SU-DHL-6 (cell line): Measurements from ENCODE around the gene MAN2B1.
A peak's percentile ranks its signal among the peaks of the same experiment; 100 is the strongest.
"Not testable (repeated sequence)": the region's sequence is repeated elsewhere in the genome, so short reads cannot be mapped to it uniquely, and the experiment has no call there.

ENCODE experiments used
- H2AFZ ChIP-seq: fragments of 200-600 bp; sonication (generic); 2 replicates; pipeline ENCODE4 v1.6.1; 2014; ENCODE audit warnings: low read depth, mild to moderate bottlenecking, moderate library complexity, mixed read lengths, antibody characterized with exemption, low read length; ENCODE audit not compliant: severe bottlenecking
- H3F3A ChIP-seq: fragments of 200-600 bp; shearing (Covaris generic); 2 replicates; pipeline ENCODE4 v1.6.0; 2016; ENCODE audit warnings: antibody characterized with exemption, mild to moderate bottlenecking; ENCODE audit not compliant: insufficient read depth
- H3K27ac ChIP-seq: fragments of 200-600 bp; sonication (generic); 2 replicates; pipeline ENCODE4 v1.5.1; 2016; ENCODE audit warnings: low read depth, mild to moderate bottlenecking, low read length, moderate library complexity, mixed read lengths
- H3K27me3 ChIP-seq: fragments of 200-600 bp; sonication (generic), shearing (Covaris generic); 2 replicates; pipeline ENCODE4 v1.6.0; 2014; ENCODE audit warnings: mild to moderate bottlenecking, low read length
- H3K36me3 ChIP-seq: fragments of 200-600 bp; sonication (generic); 2 replicates; pipeline ENCODE4 v1.6.1; 2014; ENCODE audit warnings: mild to moderate bottlenecking, low read length, mixed read lengths
- H3K4me2 ChIP-seq: fragments of 300-600, 200-600 bp; shearing (Covaris generic), sonication (generic); 2 replicates; pipeline ENCODE4 v1.6.0; 2014; ENCODE audit warnings: low read length, low read depth, mild to moderate bottlenecking; ENCODE audit not compliant: poor library complexity, severe bottlenecking
- H3K4me3 ChIP-seq: fragments of 200-600 bp; sonication (generic); 2 replicates; pipeline ENCODE4 v1.5.1; 2014; ENCODE audit warnings: antibody characterized with exemption, low read length, mild to moderate bottlenecking, mixed read lengths; ENCODE audit not compliant: insufficient read depth, poor library complexity, severe bottlenecking
- H3K79me2 ChIP-seq: fragments of 200-600 bp; sonication (generic); 2 replicates; pipeline ENCODE4 v1.6.1; 2014; ENCODE audit warnings: mild to moderate bottlenecking, low read length, moderate library complexity; ENCODE audit not compliant: insufficient read depth
- H3K9ac ChIP-seq: fragments of 200-600 bp; sonication (generic); 2 replicates; pipeline ENCODE4 v1.7.0; 2014; ENCODE audit warnings: mild to moderate bottlenecking, low read length
- H3K9me2 ChIP-seq: fragments of 200-600 bp; sonication (generic); replicated peaks from 2 replicates; pipeline ENCODE4 v1.6.1; 2014; ENCODE audit warnings: low read length; ENCODE audit not compliant: insufficient read depth
- H3K9me3 ChIP-seq: fragments of 200-600 bp; sonication (generic); 2 replicates; pipeline ENCODE4 v1.6.1; 2014; ENCODE audit warnings: low read length, mixed read lengths; ENCODE audit not compliant: insufficient read depth
- H4K20me1 ChIP-seq: fragments of 200-600 bp; sonication (generic); 2 replicates; pipeline ENCODE4 v1.6.1; 2014; ENCODE audit warnings: low read depth, mild to moderate bottlenecking, antibody characterized with exemption, low read length, moderate library complexity, mixed read lengths
- CTCF ChIP-seq: fragments of 200-600 bp; sonication (generic); IDR thresholded peaks from one replicate; pipeline ENCODE4 v1.5.1; 2017; ENCODE audit warnings: antibody characterized with exemption, mild to moderate bottlenecking, low read length, moderate library complexity; ENCODE audit not compliant: insufficient read depth, poor library complexity, severe bottlenecking
- EZH2phosphoT487 ChIP-seq: fragments of 200-600 bp; sonication (generic), shearing (Covaris generic); conservative IDR thresholded peaks from 2 replicates; pipeline ENCODE4 v1.6.1; 2018; ENCODE audit warnings: mild to moderate bottlenecking, antibody characterized with exemption, low read length, moderate library complexity, mixed read lengths

The MAN2B1 gene

GRCh38 chr19:12685831-12686230 lies 19.3 kb upstream of the MAN2B1 start:
- Histone ChIP-seq H4K20me1 (no peaks in the 10 kb centered on the region), H3K27me3 (no peaks in the 10 kb centered on the region), H3K9me3 (no peaks in the 10 kb centered on the region), H3F3A (peaks cover 13% of the 10 kb centered on the region), H3K9me2 (no peaks in the 10 kb centered on the region), H3K36me3 (no peaks in the 10 kb centered on the region), H3K4me2 (no peak overlapping the region), H3K27ac (no peak overlapping the region), H3K79me2 (peaks cover 3% of the 10 kb centered on the region; the same call in 1 of the 2 replicates), H3K4me3 (no peak overlapping the region), H2AFZ (no peak overlapping the region), H3K9ac (no peak overlapping the region)
- TF ChIP-seq CTCF (no peak), EZH2phosphoT487 (no peak)

GRCh38 chr19:12681074-12681987 lies 14.8 kb upstream of the MAN2B1 start, which contains the start of gene DHPS:
DHPS (minus strand) TSS chr19:12681880; CDS start chr19:12681766, 114 bp downstream.
- TF ChIP-seq CTCF (no peak), EZH2phosphoT487 (no peak)
- no peaks in the 10 kb centered on the region for H3K9me2 ChIP-seq
- no peaks in the 10 kb centered on the region for H3K9me3 ChIP-seq
- H4K20me1 ChIP-seq, result no peaks in the 10 kb centered on the region; the same call in 1 of the 2 replicates
- H3K4me3 ChIP-seq, result peak within 1 kb of the TSS; percentile 71
- H3F3A ChIP-seq, result peaks cover 18% of the 10 kb centered on the region
- peak within 1 kb of the TSS; percentile 60 for H3K4me2 ChIP-seq
- no peaks in the 10 kb centered on the region for H3K27me3 ChIP-seq
- H3K79me2 ChIP-seq, result peaks cover 16% of the 10 kb centered on the region
- peak within 1 kb of the TSS; percentile 92 for H3K27ac ChIP-seq
- no peaks in the 10 kb centered on the region for H3K36me3 ChIP-seq
- H2AFZ ChIP-seq, result peak within 1 kb of the TSS; percentile 82
- H3K9ac ChIP-seq, result peak within 1 kb of the TSS; percentile 91

- Histone ChIP-seq H3K4me2 (no peak overlapping the region), H3K27ac (no peak overlapping the region), H3K27me3 (no peaks in the 10 kb centered on the region), H3K79me2 (peaks cover 16% of the 10 kb centered on the region), H3K9me2 (no peaks in the 10 kb centered on the region), H3K9ac (no peak overlapping the region), H3K4me3 (no peak overlapping the region), H2AFZ (no peak overlapping the region), H3K36me3 (no peaks in the 10 kb centered on the region; the same call in 1 of the 2 replicates), H4K20me1 (peaks cover 3% of the 10 kb centered on the region; the same call in 1 of the 2 replicates), H3K9me3 (no peaks in the 10 kb centered on the region), H3F3A (peaks cover 18% of the 10 kb centered on the region)
- TF ChIP-seq CTCF, result no peak
- TF ChIP-seq EZH2phosphoT487, result no peak
Measured at GRCh38 chr19:12680034-12680433, 13.5 kb upstream of the MAN2B1 start.

GRCh38 chr19:12678039-12678438 lies 11.5 kb upstream of the MAN2B1 start:
- not testable (repeated sequence) for H3K4me3 ChIP-seq, H3K36me3 ChIP-seq, H2AFZ ChIP-seq

More at GRCh38 chr19:12678039-12678438, 11.5 kb upstream of the MAN2B1 start:
- peaks cover 16% of the 10 kb centered on the region for H3K79me2 ChIP-seq
- H3K9ac ChIP-seq, H3K27me3 ChIP-seq, H3K9me2 ChIP-seq, H3K27ac ChIP-seq, H3K4me2 ChIP-seq, H3K9me3 ChIP-seq, H4K20me1 ChIP-seq: not testable (repeated sequence)
- peaks cover 18% of the 10 kb centered on the region for H3F3A ChIP-seq
